ENCODE measurements around the gene FGF14.

FGF14 gene

GRCh38 chr13:101703081-101703480 lies 698.8 kb downstream of the FGF14 start:
- DNase-seq = no peak

- no peak for DNase-seq
Observed at GRCh38 chr13:101700598-101700997, 701.2 kb downstream of the FGF14 start.

DNA sequence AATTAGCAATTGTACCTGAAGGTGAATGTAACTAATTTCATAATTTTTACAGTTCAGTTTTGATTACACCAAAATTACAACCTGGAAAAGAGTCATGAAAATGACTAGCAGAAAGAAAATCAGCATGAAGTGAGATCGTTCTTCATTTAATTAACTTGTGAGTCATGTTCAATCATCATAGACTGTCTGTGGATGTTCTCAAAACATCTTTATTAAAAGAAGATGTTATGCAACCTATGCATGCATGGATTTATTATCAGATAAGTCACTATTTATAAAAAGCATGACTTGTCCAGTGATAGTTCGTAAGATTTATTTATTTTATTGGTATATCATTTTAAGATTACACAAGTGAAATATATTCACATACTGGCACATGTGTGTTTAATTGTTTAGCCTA lies 703.4 kb downstream of the FGF14 start:
- DNase-seq = no peak

GRCh38 chr13:101697745-101698144 lies 704.1 kb downstream of the FGF14 start:
- no peak for DNase-seq

DNA sequence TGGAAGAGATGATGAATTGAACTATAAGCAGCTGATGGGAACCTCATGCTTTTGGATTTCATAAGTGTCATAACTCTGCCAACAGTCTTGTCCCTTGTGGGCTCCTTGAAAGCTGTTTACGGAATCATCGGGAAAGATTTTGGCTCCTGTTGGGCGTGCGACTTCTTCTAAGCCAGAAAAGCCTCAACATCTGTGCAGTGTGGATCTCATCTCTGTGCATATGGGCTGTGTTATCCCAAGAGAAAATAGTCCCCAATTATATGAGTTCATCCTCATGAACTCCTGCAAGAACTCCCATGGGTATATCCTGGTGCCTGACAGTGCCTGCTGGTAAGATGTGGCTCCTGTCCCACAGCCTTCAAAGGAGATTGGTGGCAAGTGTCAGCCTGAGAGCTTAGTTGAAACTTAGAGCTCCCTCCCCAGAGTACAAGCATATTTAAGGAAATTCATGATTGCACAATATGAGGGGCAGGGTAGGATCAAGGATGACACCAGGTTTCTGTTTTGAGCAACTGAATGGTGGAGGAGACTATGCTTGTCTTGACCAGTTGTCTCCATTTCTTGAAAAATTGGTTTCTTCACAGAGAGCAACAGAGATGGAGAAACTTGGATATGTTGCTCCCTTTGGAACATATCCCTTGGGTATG lies 705.9 kb downstream of the FGF14 start:
- no peak for DNase-seq

- DNase-seq = no peak
Observed at GRCh38 chr13:101691341-101691860, 710.4 kb downstream of the FGF14 start.

GRCh38 chr13:101690871-101691270 lies 711.0 kb downstream of the FGF14 start:
- no peak for DNase-seq

DNA sequence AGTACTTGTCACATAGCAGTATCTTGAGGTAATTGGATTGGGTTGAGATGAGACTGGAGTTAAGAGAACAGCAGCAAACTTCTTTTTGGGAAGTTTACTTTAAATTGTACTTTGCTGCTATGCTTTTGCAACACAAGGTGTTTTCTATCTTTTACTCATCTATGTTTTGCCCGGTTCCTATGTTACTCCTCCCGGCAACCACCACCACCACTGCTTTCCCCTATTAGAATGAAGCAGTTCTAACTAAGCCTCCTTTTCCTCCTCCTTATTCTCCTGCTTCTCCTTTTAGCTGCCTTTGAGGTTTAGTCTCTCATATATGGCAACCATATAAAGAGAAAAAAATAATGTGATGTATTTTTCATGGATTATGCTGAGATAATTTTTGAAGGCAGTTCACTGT lies 715.8 kb downstream of the FGF14 start:
- no peak for DNase-seq

DNA sequence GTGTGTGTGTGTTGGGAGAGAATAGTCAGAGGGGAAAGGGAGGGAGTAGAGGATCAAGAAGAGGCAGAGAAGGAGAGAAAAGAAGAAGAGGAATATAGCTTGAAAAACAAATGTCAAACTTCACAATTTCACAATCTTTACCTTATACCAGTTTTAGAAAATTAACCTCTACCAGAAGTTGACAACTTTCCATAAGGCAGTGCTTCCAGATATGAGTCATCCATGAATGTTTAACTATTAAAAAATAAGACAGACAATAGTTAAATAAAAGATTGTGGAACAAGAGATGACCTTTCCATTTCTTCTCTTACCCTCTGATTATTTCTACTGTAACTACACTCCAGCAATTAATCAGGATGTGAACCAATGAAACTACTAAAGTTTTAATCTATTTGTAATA lies 720.0 kb downstream of the FGF14 start:
- DNase-seq = no peak

- no peak for DNase-seq
Observed at GRCh38 chr13:101673360-101674105, 728.3 kb downstream of the FGF14 start.

- DNase-seq = no peak
Observed at GRCh38 chr13:101661839-101662238, 740.0 kb downstream of the FGF14 start.
